SU-DHL-6 (cell line): ENCODE results near the gene CCDC85A.

Source experiments
- H2AFZ ChIP-seq: fragments of 200-600 bp; sonication (generic); 2 replicates; pipeline ENCODE4 v1.6.1; 2014; ENCODE audit warnings: low read depth, mild to moderate bottlenecking, moderate library complexity, mixed read lengths, antibody characterized with exemption, low read length; ENCODE audit not compliant: severe bottlenecking
- H3F3A ChIP-seq: fragments of 200-600 bp; shearing (Covaris generic); 2 replicates; pipeline ENCODE4 v1.6.0; 2016; ENCODE audit warnings: antibody characterized with exemption, mild to moderate bottlenecking; ENCODE audit not compliant: insufficient read depth
- H3K27ac ChIP-seq: fragments of 200-600 bp; sonication (generic); 2 replicates; pipeline ENCODE4 v1.5.1; 2016; ENCODE audit warnings: low read depth, mild to moderate bottlenecking, low read length, moderate library complexity, mixed read lengths
- H3K27me3 ChIP-seq: fragments of 200-600 bp; sonication (generic), shearing (Covaris generic); 2 replicates; pipeline ENCODE4 v1.6.0; 2014; ENCODE audit warnings: mild to moderate bottlenecking, low read length
- H3K36me3 ChIP-seq: fragments of 200-600 bp; sonication (generic); 2 replicates; pipeline ENCODE4 v1.6.1; 2014; ENCODE audit warnings: mild to moderate bottlenecking, low read length, mixed read lengths
- H3K4me2 ChIP-seq: fragments of 300-600, 200-600 bp; shearing (Covaris generic), sonication (generic); 2 replicates; pipeline ENCODE4 v1.6.0; 2014; ENCODE audit warnings: low read length, low read depth, mild to moderate bottlenecking; ENCODE audit not compliant: poor library complexity, severe bottlenecking
- H3K4me3 ChIP-seq: fragments of 200-600 bp; sonication (generic); 2 replicates; pipeline ENCODE4 v1.5.1; 2014; ENCODE audit warnings: antibody characterized with exemption, low read length, mild to moderate bottlenecking, mixed read lengths; ENCODE audit not compliant: insufficient read depth, poor library complexity, severe bottlenecking
- H3K79me2 ChIP-seq: fragments of 200-600 bp; sonication (generic); 2 replicates; pipeline ENCODE4 v1.6.1; 2014; ENCODE audit warnings: mild to moderate bottlenecking, low read length, moderate library complexity; ENCODE audit not compliant: insufficient read depth
- H3K9ac ChIP-seq: fragments of 200-600 bp; sonication (generic); 2 replicates; pipeline ENCODE4 v1.7.0; 2014; ENCODE audit warnings: mild to moderate bottlenecking, low read length
- H3K9me2 ChIP-seq: fragments of 200-600 bp; sonication (generic); replicated peaks from 2 replicates; pipeline ENCODE4 v1.6.1; 2014; ENCODE audit warnings: low read length; ENCODE audit not compliant: insufficient read depth
- H3K9me3 ChIP-seq: fragments of 200-600 bp; sonication (generic); 2 replicates; pipeline ENCODE4 v1.6.1; 2014; ENCODE audit warnings: low read length, mixed read lengths; ENCODE audit not compliant: insufficient read depth
- H4K20me1 ChIP-seq: fragments of 200-600 bp; sonication (generic); 2 replicates; pipeline ENCODE4 v1.6.1; 2014; ENCODE audit warnings: low read depth, mild to moderate bottlenecking, antibody characterized with exemption, low read length, moderate library complexity, mixed read lengths
- EZH2phosphoT487 ChIP-seq: fragments of 200-600 bp; sonication (generic), shearing (Covaris generic); conservative IDR thresholded peaks from 2 replicates; pipeline ENCODE4 v1.6.1; 2018; ENCODE audit warnings: mild to moderate bottlenecking, antibody characterized with exemption, low read length, moderate library complexity, mixed read lengths
- TF ChIP-seq, protein P1 (sequence below): fragments of 200-600 bp; sonication (generic); IDR thresholded peaks from one replicate; pipeline ENCODE4 v1.5.1; 2017; ENCODE audit warnings: antibody characterized with exemption, mild to moderate bottlenecking, low read length, moderate library complexity; ENCODE audit not compliant: insufficient read depth, poor library complexity, severe bottlenecking

The CCDC85A gene

DNA sequence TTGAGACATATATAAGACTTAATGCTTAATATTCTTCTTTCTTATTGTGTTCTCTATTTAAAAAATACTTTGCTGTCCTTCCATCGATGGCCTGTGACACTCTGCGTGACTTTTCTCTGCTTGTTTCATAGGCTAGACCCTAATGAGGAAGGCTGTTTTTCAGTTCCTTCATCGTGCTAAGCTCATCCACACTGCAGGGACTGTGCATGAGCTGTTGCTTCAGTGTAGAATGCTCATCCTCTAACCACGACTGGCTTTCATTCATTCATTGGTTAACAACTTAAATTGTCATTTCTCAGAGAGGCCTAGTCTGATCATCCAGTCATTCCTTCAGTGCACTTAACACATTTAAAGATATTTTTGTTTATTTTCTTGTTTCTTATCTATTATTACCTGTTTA is 134.4 kb downstream of the CCDC85A start:
- Histone ChIP-seq H3K4me3 (no peak overlapping the region), H3K27ac (no peak overlapping the region), H3K27me3 (no peaks in the 10 kb centered on the region), H3F3A (no peaks in the 10 kb centered on the region), H3K4me2 (no peak overlapping the region), H3K36me3 (no peaks in the 10 kb centered on the region), H3K9me3 (no peaks in the 10 kb centered on the region), H3K9me2 (no peaks in the 10 kb centered on the region), H3K9ac (no peak overlapping the region), H2AFZ (no peak overlapping the region), H4K20me1 (no peaks in the 10 kb centered on the region), H3K79me2 (no peaks in the 10 kb centered on the region)
- TF ChIP-seq, protein P1, sequence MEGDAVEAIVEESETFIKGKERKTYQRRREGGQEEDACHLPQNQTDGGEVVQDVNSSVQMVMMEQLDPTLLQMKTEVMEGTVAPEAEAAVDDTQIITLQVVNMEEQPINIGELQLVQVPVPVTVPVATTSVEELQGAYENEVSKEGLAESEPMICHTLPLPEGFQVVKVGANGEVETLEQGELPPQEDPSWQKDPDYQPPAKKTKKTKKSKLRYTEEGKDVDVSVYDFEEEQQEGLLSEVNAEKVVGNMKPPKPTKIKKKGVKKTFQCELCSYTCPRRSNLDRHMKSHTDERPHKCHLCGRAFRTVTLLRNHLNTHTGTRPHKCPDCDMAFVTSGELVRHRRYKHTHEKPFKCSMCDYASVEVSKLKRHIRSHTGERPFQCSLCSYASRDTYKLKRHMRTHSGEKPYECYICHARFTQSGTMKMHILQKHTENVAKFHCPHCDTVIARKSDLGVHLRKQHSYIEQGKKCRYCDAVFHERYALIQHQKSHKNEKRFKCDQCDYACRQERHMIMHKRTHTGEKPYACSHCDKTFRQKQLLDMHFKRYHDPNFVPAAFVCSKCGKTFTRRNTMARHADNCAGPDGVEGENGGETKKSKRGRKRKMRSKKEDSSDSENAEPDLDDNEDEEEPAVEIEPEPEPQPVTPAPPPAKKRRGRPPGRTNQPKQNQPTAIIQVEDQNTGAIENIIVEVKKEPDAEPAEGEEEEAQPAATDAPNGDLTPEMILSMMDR: no peak

DNA sequence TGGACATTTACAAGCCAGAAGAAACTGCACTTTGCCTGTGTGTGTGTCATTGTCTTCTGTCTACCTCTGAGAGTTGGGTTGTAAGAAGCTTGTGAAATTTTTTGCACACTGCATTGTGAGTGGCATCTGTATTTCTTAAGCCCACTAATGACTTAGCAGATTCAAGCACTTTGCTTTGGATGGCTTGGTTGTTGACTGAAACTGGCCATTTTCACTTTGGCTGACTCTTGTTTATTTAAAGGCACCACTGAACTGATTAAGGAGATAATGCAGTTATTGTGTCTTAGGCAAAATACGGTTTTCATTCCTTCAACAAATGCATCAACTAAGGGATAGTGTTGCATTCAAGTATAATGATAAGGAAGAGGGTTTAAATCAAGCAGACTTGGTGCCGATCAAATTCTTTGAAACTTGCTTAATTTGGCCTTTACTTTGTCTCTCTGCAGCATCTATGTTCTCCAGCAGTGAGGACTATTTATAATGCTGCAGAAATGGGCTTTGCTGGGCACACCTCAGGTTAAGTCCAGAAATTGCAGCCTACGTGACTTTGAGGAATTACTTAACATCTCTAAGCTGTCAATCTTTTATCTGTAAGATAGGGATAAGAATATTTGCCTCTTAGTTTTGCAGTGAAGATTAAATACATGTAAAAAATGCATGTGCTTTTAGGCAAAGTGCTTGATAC is 142.0 kb downstream of the CCDC85A start:
- no peaks in the 10 kb centered on the region for H3K27me3 ChIP-seq
- no peak overlapping the region for H3K9ac ChIP-seq
- H3K79me2 ChIP-seq: no peaks in the 10 kb centered on the region
- H3F3A ChIP-seq: no peaks in the 10 kb centered on the region
- no peak overlapping the region for H3K4me3 ChIP-seq
- H4K20me1 ChIP-seq: no peaks in the 10 kb centered on the region
- no peak overlapping the region for H3K27ac ChIP-seq
- no peak overlapping the region for H2AFZ ChIP-seq
- TF ChIP-seq EZH2phosphoT487: no peak
- TF ChIP-seq, protein P1: no peak
- H3K4me2 ChIP-seq: no peak overlapping the region
- H3K9me3 ChIP-seq: no peaks in the 10 kb centered on the region
- H3K9me2 ChIP-seq: no peaks in the 10 kb centered on the region
- H3K36me3 ChIP-seq: no peaks in the 10 kb centered on the region

DNA sequence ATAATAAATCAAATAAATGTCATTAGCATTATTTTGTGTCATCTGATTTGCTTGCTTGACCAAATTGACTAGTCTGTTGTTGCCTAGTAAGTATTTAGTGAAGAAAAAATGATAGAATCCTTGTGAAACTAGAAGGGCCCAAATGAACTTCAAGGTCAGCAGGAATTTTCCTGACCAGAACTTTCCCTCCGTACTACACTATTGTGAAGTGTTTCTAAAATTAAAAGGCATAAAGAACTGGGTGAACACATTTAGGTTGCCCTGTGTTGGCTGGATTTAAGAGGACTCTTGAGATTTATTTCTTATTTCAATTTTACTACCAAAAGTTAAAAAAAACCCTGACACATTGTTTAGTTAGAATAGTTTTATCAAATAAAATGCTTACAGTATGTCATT is 142.6 kb downstream of the CCDC85A start:
- no peak overlapping the region for H3K4me3 ChIP-seq
- no peaks in the 10 kb centered on the region for H3F3A ChIP-seq
- H2AFZ ChIP-seq: no peak overlapping the region
- H3K9me3 ChIP-seq: no peaks in the 10 kb centered on the region
- H4K20me1 ChIP-seq: no peaks in the 10 kb centered on the region
- no peaks in the 10 kb centered on the region for H3K9me2 ChIP-seq
- no peaks in the 10 kb centered on the region for H3K27me3 ChIP-seq
- TF ChIP-seq, protein P1: no peak
- TF ChIP-seq EZH2phosphoT487: no peak
- H3K4me2 ChIP-seq: no peak overlapping the region
- no peaks in the 10 kb centered on the region for H3K36me3 ChIP-seq
- no peak overlapping the region for H3K9ac ChIP-seq
- H3K79me2 ChIP-seq: no peaks in the 10 kb centered on the region
- no peak overlapping the region for H3K27ac ChIP-seq
